GM18858 (cell line): Measurements from ENCODE around the gene PCNX1.
"Not testable (repeated sequence)": the region's sequence is repeated elsewhere in the genome, so short reads cannot be mapped to it uniquely, and the experiment has no call there.

Experiments
- ATAC-seq: cut with Tn5 transposase; IDR thresholded peaks from one replicate; pipeline ENCODE4 v1.9.1; 2021; ENCODE audit not compliant: unreplicated experiment

Gene PCNX1

GRCh38 chr14:70907176-70907995, at the start of gene PCNX1:
Gene PCNX1, plus strand, starts transcription at chr14:70907459. Its CDS starts 392 bp downstream, at chr14:70907851.
- ATAC-seq: peak; percentile 63

- no peak for ATAC-seq
Measured at GRCh38 chr14:70857496-70857890, 49.8 kb upstream of the PCNX1 start.

- ATAC-seq: no peak
Measured at GRCh38 chr14:70858641-70859040, 48.6 kb upstream of the PCNX1 start.

GRCh38 chr14:70866992-70867391, 40.3 kb upstream of the PCNX1 start:
- ATAC-seq: not testable (repeated sequence)

- no peak for ATAC-seq
Measured at GRCh38 chr14:70871001-70871400, 36.3 kb upstream of the PCNX1 start.

GRCh38 chr14:70871863-70872677, 35.2 kb upstream of the PCNX1 start:
- no peak for ATAC-seq

- no peak for ATAC-seq
Measured at GRCh38 chr14:70872678-70873020, 34.6 kb upstream of the PCNX1 start.

GRCh38 chr14:70873627-70874026, 33.6 kb upstream of the PCNX1 start:
- ATAC-seq: no peak

GRCh38 chr14:70875811-70876460, 31.3 kb upstream of the PCNX1 start:
- ATAC-seq: not testable (repeated sequence)

GRCh38 chr14:70879448-70879847, 27.8 kb upstream of the PCNX1 start:
- no peak for ATAC-seq

- ATAC-seq: not testable (repeated sequence)
Measured at GRCh38 chr14:70880888-70881287, 26.4 kb upstream of the PCNX1 start.

GRCh38 chr14:70881549-70882177, 25.6 kb upstream of the PCNX1 start:
- peak; percentile 46 for ATAC-seq

- ATAC-seq: no peak
Measured at GRCh38 chr14:70882776-70883492, 24.3 kb upstream of the PCNX1 start.

- ATAC-seq: no peak
Measured at GRCh38 chr14:70884595-70885342, 22.5 kb upstream of the PCNX1 start.

GRCh38 chr14:70885343-70886022, 21.8 kb upstream of the PCNX1 start:
- ATAC-seq: no peak

- ATAC-seq: peak; percentile 35
Measured at GRCh38 chr14:70886421-70887206, 20.6 kb upstream of the PCNX1 start.

GRCh38 chr14:70887207-70887681, 20.0 kb upstream of the PCNX1 start:
- ATAC-seq: peak; percentile 37
